LNCaP clone FGC (cell line): ENCODE measurements around the gene TIAL1.

Experiments used
- DNase-seq: peaks from one replicate; pipeline ENCODE4 v3.0.0-alpha.2; 2011; ENCODE audit warnings: low read depth
- H3K4me3 ChIP-seq: 2 replicates; pipeline ENCODE4 v1.5.1; 2011; ENCODE audit warnings: mild to moderate bottlenecking, low read depth, low read length, control low read depth
- CTCF ChIP-seq: IDR thresholded peaks from 2 replicates; pipeline ENCODE4 v1.5.1; 2012; ENCODE audit warnings: mild to moderate bottlenecking; ENCODE audit not compliant: control insufficient read depth, insufficient read depth; ENCODE audit errors: extremely low read depth

Gene TIAL1

DNA sequence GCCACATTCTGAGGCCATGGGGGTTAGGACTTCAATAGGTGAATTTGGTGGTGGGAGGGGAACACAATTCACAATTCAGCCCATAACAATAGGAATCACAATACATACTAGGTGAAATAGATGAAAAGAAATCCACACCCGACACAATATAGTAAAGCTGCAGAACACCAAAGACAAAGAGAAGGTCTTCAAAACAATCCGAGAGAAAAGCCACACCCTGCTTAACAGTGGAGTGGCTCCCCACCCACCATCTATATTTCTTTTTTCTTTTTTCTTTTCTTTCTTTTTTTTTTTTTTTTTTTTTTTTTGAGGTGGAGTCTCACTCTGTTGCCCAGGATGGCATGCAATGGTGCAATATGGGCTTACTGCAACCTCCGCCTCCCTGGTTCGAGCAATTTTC lies 14.7 kb upstream of the TIAL1 start:
- no peak for TF ChIP-seq CTCF
- no peak overlapping the region for H3K4me3 ChIP-seq
- no peak for DNase-seq

DNA sequence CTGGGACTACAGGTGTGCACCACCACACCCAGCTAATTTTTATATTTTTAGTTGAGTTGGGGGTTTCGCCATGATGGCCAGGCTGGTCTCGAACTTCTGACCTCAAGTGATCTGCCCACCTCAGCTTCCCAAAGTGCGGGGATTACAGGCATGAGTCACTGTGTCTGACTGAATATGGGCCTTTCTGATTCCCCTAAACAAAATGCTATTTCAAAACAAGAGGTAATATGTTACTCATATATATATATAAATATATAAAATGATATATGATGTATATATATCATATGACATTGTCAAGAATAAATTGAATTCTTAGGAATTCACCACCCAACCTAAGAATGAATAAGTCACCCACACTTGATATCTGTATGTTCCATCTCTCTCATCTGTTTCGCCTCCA lies 12.8 kb upstream of the TIAL1 start:
- no peak for DNase-seq
- TF ChIP-seq CTCF, result no peak
- H3K4me3 ChIP-seq, result no peak overlapping the region

DNA sequence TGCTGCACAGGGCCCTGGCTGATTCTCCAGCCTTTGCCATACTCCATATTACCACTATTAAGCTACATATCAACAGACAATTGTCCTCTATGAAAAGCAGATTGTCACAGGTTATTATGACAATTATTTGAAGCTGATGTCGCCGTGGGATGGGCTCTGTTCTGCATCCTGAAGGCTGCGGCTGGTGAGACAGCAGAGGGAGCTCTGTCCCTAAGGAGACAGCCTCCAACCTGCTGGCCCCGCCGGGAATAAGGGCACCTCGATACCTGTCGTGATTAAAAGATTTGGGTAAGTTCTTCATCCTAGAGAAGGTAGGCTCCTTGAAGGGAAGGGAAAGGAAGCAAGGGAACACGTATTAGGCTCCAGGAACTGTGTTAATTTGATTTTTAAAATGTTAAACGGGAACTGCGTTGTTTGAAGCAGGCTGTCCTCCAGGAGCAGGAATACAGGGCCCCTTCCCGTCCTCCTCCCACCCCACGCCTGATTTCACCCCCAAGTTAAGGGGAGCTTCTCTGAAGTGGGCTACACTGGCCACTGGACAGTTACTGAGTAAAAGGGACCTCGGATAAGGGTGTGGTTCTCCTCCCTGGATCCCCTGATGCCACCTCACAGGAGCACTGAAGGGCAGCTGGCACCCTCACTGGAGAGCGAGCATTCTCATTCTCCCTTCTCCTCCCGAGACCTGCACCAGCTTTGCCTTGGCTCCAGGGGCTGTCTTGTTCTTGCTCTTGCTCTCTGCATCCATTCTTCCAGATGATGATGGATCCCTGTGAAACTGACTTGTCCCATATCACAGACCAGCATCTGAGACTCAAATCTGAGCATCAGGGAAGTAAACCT lies 11.8 kb upstream of the TIAL1 start:
- peak; percentile 93 for TF ChIP-seq CTCF
- no peak overlapping the region for H3K4me3 ChIP-seq
- DNase-seq, result no peak

GRCh38 chr10:119604468-119604867 lies 7.7 kb upstream of the TIAL1 start:
- DNase-seq, result no peak
- no peak for TF ChIP-seq CTCF
- H3K4me3 ChIP-seq, result no peak overlapping the region

DNA sequence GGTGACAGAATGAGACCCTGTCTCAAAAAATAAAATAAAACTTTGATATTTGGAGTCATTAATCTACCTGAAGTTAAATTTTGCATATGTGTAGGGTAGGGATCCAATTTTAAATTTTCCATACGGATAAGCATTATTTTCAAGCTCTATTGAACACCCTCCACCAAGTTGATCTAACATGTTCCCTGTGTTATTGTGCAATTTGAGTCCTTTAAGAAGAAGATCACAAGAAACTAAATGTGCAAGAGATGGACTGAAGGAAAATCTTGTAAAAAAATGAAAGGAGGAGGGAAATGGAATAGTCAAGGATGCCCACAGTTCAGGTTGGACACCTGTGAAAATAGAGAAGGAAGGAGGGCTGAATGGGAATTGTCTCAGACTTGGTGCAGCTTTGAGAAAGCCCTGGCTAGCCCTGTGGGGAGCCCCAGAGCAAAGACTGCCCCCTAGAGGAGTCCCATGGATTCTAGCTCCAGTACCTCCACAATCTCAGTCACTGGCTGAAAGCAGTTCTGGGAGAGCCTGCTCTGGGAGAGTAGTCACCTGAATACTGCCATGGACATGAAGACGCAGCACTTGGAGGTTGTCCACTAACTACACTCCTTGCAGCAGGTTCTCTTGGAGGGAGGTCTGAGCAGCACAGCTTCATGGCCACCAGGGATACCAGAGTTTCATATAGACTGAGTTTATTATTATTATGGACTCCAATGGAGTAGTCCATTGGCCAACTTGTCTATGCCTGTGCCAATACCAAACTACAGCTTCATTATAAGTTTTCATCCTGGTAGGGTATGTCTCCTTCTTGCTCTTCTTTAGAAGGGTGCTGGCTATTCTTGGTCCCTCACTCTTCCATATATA lies 5.7 kb upstream of the TIAL1 start:
- no peak overlapping the region for H3K4me3 ChIP-seq
- peak; percentile 30; the same call in 1 of the 2 replicates for TF ChIP-seq CTCF
- DNase-seq, result no peak

DNA sequence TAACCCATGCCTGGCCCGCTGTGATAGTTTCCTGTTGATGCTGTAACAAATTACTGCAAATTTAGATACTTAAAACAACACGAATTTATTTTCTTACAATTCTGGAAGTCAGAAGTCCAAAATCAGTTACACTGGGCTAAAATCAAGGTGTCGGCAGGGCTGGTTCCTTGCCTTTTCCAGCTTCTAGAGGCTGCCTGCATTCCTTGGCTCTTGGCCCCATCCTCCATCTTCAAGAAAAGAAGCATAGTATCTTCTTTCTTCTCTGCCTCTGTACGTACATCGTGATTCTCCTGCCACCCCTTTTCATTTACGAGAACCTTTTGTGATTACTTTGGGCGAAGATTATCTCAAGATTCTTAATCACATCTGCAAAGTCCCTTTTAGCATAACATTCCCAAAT lies 1.6 kb upstream of the TIAL1 start:
- DNase-seq, result no peak
- H3K4me3 ChIP-seq, result no peak overlapping the region
- TF ChIP-seq CTCF, result no peak
